Stimulated activated CD8-positive, alpha-beta memory T cell treated with anti-CD3 and anti-CD28 coated beads, Interleukin-15, amount 100 ng/mL, for 4 hours (primary cell): Measurements from ENCODE around the gene CALCA.
"Not testable (repeated sequence)": the region's sequence is repeated elsewhere in the genome, so short reads cannot be mapped to it uniquely, and the experiment has no call there.

Experiments used
- DNase-seq, 2 donors: peaks; one replicate each; pipeline ENCODE4 v3.0.0-alpha.2; 2020; ENCODE audit warnings: low read depth in 2 of 2

The CALCA gene

GRCh38 chr11:14971865-14972580 is at the start of gene CALCA:
Gene CALCA (minus strand): TSS chr11:14972351. CDS start chr11:14971192, 1,159 bp downstream.
- no peak for DNase-seq

GRCh38 chr11:15016200-15016599 is 44.0 kb upstream of the CALCA start:
- no peak for DNase-seq

GRCh38 chr11:15011776-15012345 is 39.7 kb upstream of the CALCA start:
- no peak for DNase-seq

GRCh38 chr11:15010865-15011264 is 38.7 kb upstream of the CALCA start:
- DNase-seq = no peak

GRCh38 chr11:15006139-15006759 is 34.1 kb upstream of the CALCA start:
- DNase-seq = no peak

GRCh38 chr11:14988133-14988532 is 16.0 kb upstream of the CALCA start:
- DNase-seq = not testable (repeated sequence)

- no peak for DNase-seq
Observed at GRCh38 chr11:14981507-14981906, 9.4 kb upstream of the CALCA start.

GRCh38 chr11:14980854-14981253 is 8.7 kb upstream of the CALCA start:
- DNase-seq = no peak

GRCh38 chr11:14977101-14977880 is 5.1 kb upstream of the CALCA start:
- DNase-seq = no peak

- DNase-seq = no peak
Observed at GRCh38 chr11:14975252-14975587, 3.1 kb upstream of the CALCA start.

GRCh38 chr11:14974515-14975251 is 2.5 kb upstream of the CALCA start:
- DNase-seq = no peak

GRCh38 chr11:14973621-14974514 is 1.7 kb upstream of the CALCA start:
- no peak for DNase-seq

GRCh38 chr11:14972581-14973495 is 687 bp upstream of the CALCA start:
- DNase-seq = no peak

GRCh38 chr11:14969901-14970323 is 2.2 kb downstream of the CALCA start:
- no peak for DNase-seq

GRCh38 chr11:14967581-14968243 is 4.4 kb downstream of the CALCA start:
- DNase-seq = no peak

- DNase-seq = no peak
Observed at GRCh38 chr11:14956111-14956510, 16.0 kb downstream of the CALCA start.

- no peak for DNase-seq
Observed at GRCh38 chr11:14954581-14954980, 17.6 kb downstream of the CALCA start.

- no peak for DNase-seq
Observed at GRCh38 chr11:14953904-14954303, 18.2 kb downstream of the CALCA start.
